ENCODE measurements around the gene DAPK2.
"Not testable (repeated sequence)": the region's sequence is repeated elsewhere in the genome, so short reads cannot be mapped to it uniquely, and the experiment has no call there.

DNA sequence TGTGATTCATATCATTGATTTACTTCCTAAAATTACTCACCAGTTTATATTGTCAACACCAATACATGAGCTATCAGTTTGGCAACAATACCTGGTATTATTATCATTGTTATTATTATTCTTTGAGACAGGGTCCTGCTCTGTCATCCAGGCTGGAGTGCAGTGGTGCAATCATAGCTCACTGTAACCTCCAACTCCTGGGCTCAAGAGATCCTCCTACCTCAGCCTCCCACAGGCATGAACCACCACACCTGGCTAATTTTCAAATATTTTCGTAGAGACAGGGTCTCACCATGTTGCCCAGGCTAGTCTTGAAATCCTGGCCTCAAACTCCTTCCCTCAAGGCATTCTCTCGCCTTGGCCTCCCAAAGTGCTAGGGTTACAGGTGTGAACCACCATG is 27.2 kb upstream of the DAPK2 start:
- TF ChIP-seq, protein P1, sequence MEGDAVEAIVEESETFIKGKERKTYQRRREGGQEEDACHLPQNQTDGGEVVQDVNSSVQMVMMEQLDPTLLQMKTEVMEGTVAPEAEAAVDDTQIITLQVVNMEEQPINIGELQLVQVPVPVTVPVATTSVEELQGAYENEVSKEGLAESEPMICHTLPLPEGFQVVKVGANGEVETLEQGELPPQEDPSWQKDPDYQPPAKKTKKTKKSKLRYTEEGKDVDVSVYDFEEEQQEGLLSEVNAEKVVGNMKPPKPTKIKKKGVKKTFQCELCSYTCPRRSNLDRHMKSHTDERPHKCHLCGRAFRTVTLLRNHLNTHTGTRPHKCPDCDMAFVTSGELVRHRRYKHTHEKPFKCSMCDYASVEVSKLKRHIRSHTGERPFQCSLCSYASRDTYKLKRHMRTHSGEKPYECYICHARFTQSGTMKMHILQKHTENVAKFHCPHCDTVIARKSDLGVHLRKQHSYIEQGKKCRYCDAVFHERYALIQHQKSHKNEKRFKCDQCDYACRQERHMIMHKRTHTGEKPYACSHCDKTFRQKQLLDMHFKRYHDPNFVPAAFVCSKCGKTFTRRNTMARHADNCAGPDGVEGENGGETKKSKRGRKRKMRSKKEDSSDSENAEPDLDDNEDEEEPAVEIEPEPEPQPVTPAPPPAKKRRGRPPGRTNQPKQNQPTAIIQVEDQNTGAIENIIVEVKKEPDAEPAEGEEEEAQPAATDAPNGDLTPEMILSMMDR (IDR thresholded peaks at IDR 0.05): not testable (repeated sequence)
- TF ChIP-seq POLR2A (IDR thresholded peaks at IDR 0.05): not testable (repeated sequence)
